Measurements from ENCODE around the gene LRP10. TPM values are rescaled to one million over a fixed set of nuclear protein-coding genes. Genes with fewer than 3 reads are reported as not detected.

The LRP10 gene
- total RNA-seq, 1 experiment from 2014 or later, result 78.3 TPM

DNA sequence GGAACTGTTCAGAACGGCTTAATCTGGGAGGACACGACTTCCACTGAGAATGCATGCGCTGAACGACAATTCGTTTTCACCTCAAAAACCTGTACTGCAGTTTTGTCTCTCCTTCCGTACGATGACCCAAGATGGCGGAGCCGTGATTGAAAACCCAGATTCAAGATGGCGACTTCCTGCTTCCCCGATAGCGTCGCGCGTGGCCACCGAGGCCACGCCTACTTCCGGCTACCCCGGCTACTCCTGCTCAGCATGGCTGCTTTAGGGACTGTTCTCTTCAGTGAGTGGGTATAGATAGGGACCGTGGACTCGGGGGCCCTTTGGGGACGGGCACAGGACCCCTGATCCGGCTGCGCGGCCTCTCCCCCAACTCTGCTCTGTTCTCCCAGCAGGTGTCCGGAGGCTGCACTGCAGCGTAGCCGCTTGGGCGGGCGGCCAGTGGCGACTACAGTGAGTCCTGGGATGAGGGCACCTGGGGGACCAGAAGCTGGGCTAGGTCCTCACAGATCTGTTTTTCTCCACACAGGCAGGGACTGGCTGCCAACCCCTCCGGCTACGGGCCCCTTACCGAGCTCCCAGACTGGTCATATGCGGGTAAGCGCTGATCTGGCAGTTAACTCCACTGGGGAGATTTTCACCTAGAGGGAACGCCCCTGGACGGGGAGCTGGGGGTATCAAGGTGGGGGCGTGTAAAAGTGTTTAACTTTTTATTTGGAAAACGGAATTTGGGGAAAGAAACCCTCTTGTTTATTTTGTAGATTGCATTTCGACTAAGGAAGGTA is 41.7 kb upstream of the LRP10 start, which contains the start of gene MRPL52:
Gene MRPL52 (plus strand): TSS at position 227 of the 782 bp plus-strand sequence. CDS start 26 bp downstream, at position 253.
- TF ChIP-seq POLR2AphosphoS5 (IDR thresholded peaks at IDR 0.05; ENCODE audit: low read depth, low read length) (peak; percentile 79), SIN3A (IDR thresholded peaks at IDR 0.05; ENCODE audit: borderline replicate concordance, insufficient read depth, low read depth, low read length) (0 out of 2 replicates have a peak, but pooled peaks have one; percentile 44), TCF7L2 (IDR thresholded peaks at IDR 0.05; ENCODE audit: low read depth, low read length) (no peak), REST (IDR thresholded peaks at IDR 0.05; ENCODE audit: insufficient read depth in 1 of 2, low read depth in 2 of 2, low read length in 1 of 2) (no peak)
- TF ChIP-seq, protein P1, sequence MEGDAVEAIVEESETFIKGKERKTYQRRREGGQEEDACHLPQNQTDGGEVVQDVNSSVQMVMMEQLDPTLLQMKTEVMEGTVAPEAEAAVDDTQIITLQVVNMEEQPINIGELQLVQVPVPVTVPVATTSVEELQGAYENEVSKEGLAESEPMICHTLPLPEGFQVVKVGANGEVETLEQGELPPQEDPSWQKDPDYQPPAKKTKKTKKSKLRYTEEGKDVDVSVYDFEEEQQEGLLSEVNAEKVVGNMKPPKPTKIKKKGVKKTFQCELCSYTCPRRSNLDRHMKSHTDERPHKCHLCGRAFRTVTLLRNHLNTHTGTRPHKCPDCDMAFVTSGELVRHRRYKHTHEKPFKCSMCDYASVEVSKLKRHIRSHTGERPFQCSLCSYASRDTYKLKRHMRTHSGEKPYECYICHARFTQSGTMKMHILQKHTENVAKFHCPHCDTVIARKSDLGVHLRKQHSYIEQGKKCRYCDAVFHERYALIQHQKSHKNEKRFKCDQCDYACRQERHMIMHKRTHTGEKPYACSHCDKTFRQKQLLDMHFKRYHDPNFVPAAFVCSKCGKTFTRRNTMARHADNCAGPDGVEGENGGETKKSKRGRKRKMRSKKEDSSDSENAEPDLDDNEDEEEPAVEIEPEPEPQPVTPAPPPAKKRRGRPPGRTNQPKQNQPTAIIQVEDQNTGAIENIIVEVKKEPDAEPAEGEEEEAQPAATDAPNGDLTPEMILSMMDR (IDR thresholded peaks at IDR 0.05), result no peak
- peak within 1 kb of the TSS; percentile 70 to 75 for H3K4me3 ChIP-seq (ENCODE audit: low read depth in 2 of 2, low read length in 2 of 2)
- intact Hi-C loops (cut with micrococcal nuclease; ENCODE audit: unreplicated experiment) (no loop called here), in situ Hi-C loops (cut with HindIII; ENCODE audit: low pct_unique_long_range_greater_than_20kb, low sequenced_read_pairs) (no loop called here)
- POLR2A ChIA-PET, result no interaction called here
- ATAC-seq, result peak; percentile 97
- no TSS peak for BruUV-seq (replicated peaks)
- H3K9me3 ChIP-seq (ENCODE audit: control insufficient read depth, insufficient read depth, low read depth, low read length), result no peaks in the 10 kb centered on the region
- no peak for DNase-seq (ENCODE audit: low read depth, low spot score)
- H3K4me1 ChIP-seq (ENCODE audit: control insufficient read depth, insufficient read depth, low read length), result peaks cover 5% of the 10 kb centered on the region; the same call in 1 of the 2 replicates
- CTCF ChIA-PET, result interaction anchor here (0.8 kb wide), 1 partner anchor 23 kb away, joined by 4 read pairs; no protein-coding TSS in a partner anchor
- H3K36me3 ChIP-seq (ENCODE audit: control insufficient read depth, insufficient read depth, low read length), result peaks cover 10% of the 10 kb centered on the region
- H3K27ac ChIP-seq (ENCODE audit: low read length), result peak within 1 kb of the TSS; percentile 86
- no peaks in the 10 kb centered on the region for H3K27me3 ChIP-seq (ENCODE audit: control insufficient read depth, insufficient read depth, low read length)

GRCh38 chr14:22830443-22831010 is 41.0 kb upstream of the LRP10 start:
- Histone ChIP-seq H3K4me3 (ENCODE audit: low read depth in 2 of 2, low read length in 2 of 2) (peak overlapping the region; percentile 70 to 75), H3K36me3 (ENCODE audit: control insufficient read depth, insufficient read depth, low read length) (peaks cover 10% of the 10 kb centered on the region), H3K4me1 (ENCODE audit: control insufficient read depth, insufficient read depth, low read length) (peaks cover 4% of the 10 kb centered on the region; the same call in 1 of the 2 replicates), H3K27ac (ENCODE audit: low read length) (peak overlapping the region; percentile 86), H3K27me3 (ENCODE audit: control insufficient read depth, insufficient read depth, low read length) (no peaks in the 10 kb centered on the region), H3K9me3 (ENCODE audit: control insufficient read depth, insufficient read depth, low read depth, low read length) (no peaks in the 10 kb centered on the region)
- CTCF ChIA-PET, result interaction anchor here (0.8 kb wide), 1 partner anchor 22 kb away, joined by 4 read pairs; no protein-coding TSS in a partner anchor
- BruUV-seq (replicated peaks), result TSS peak; percentile 95
- TF ChIP-seq REST (IDR thresholded peaks at IDR 0.05; ENCODE audit: insufficient read depth in 1 of 2, low read depth in 2 of 2, low read length in 1 of 2) (no peak), POLR2AphosphoS5 (IDR thresholded peaks at IDR 0.05; ENCODE audit: low read depth, low read length) (no peak), SIN3A (IDR thresholded peaks at IDR 0.05; ENCODE audit: borderline replicate concordance, insufficient read depth, low read depth, low read length) (no peak), TCF7L2 (IDR thresholded peaks at IDR 0.05; ENCODE audit: low read depth, low read length) (no peak)
- TF ChIP-seq, protein P1 (IDR thresholded peaks at IDR 0.05), result no peak
- no peak for ATAC-seq
- POLR2A ChIA-PET, result no interaction called here
- intact Hi-C loops (cut with micrococcal nuclease; ENCODE audit: unreplicated experiment), result no loop called here
- DNase-seq (ENCODE audit: low read depth, low spot score), result no peak
- in situ Hi-C loops (cut with HindIII; ENCODE audit: low pct_unique_long_range_greater_than_20kb, low sequenced_read_pairs), result no loop called here

Measured in Panc1 (cell line).